Testis (tissue), 3 donors: ENCODE data around the gene KRT74. TPM values are rescaled to one million over a fixed set of nuclear protein-coding genes. Genes with fewer than 3 reads are reported as not detected.
A peak's percentile ranks its signal among the peaks of the same experiment; 100 is the strongest.

ENCODE experiments used
- DNase-seq: peaks from one replicate; pipeline ENCODE4 v3.0.0-alpha.2; 2019
- H3K27ac ChIP-seq, 2 donors: fragments of 200-600 bp; sonication (generic); one replicate each; pipeline ENCODE4 v1.5.1; 2019
- H3K27me3 ChIP-seq: fragments of 200-600 bp; sonication (generic); one replicate; pipeline ENCODE4 v1.5.1; 2019
- H3K36me3 ChIP-seq: fragments of 200-600 bp; sonication (generic); one replicate; pipeline ENCODE4 v1.5.1; 2017; ENCODE audit warnings: low read depth; ENCODE audit errors: missing control alignments
- H3K4me1 ChIP-seq: fragments of 200-600 bp; sonication (generic); one replicate; pipeline ENCODE4 v1.5.1; 2019
- H3K4me3 ChIP-seq, 2 donors: fragments of 200-600 bp; sonication (generic); one replicate each; pipeline ENCODE4 v1.5.1; 2017 to 2019
- H3K9me3 ChIP-seq: fragments of 200-600 bp; sonication (generic); one replicate; pipeline ENCODE4 v1.5.1; 2017
- POLR2A ChIP-seq: fragments of 450-650 bp; IDR thresholded peaks from one replicate; pipeline ENCODE4 v1.6.1; 2017; ENCODE audit warnings: antibody characterized with exemption, mild to moderate bottlenecking, moderate library complexity
- WGBS, 2 donors: methylation state at CpG; one replicate each; pipeline ENCODE4 v1.1.5; 2018; 5-methylcytosine and 5-hydroxymethylcytosine counted together
- intact Hi-C: fragments of 100-400 bp; cut with DNase I; formaldehyde crosslinking; loops from one replicate; pipeline ENCODE4 v1.15.1; 2023; ENCODE audit warnings: low total_unique reads
- polyA plus RNA-seq: library from polyadenylated mRNA; stranded (reverse); fragments of 350-450 nt; fragmentation: Illumina TruSeq; extraction: RNeasy Lipid Tissue Mini Kit (QIAGEN cat#74804); gene quantifications from one replicate; pipeline ENCODE4 v1.2.3, GENCODE V29; 2014; ENCODE audit warnings: low read depth, low replicate concordance; ENCODE audit not compliant: insufficient read depth
- total RNA-seq, 2 donors: library from RNA; depleted of rRNA; stranded (reverse); fragments of >200 nt; gene quantifications; one replicate each; pipeline ENCODE4 v1.2.3, GENCODE V29; 2016
- TF ChIP-seq, protein P1 (sequence below), 3 experiments: fragments of 450-650 bp in 2 of 3; fragments of 200-600 bp in 1 of 3; sonication (generic) in 1 of 3; IDR thresholded peaks; one replicate each; pipeline ENCODE4 v1.5.1; 2016 to 2019; ENCODE audit warnings: antibody characterized with exemption in 3 of 3, mild to moderate bottlenecking in 2 of 3, moderate library complexity in 1 of 3

KRT74 gene
- total and polyA plus RNA-seq, 3 donors from 2014 or later: 0.87 to 3.9 (median 2.2) TPM

DNA sequence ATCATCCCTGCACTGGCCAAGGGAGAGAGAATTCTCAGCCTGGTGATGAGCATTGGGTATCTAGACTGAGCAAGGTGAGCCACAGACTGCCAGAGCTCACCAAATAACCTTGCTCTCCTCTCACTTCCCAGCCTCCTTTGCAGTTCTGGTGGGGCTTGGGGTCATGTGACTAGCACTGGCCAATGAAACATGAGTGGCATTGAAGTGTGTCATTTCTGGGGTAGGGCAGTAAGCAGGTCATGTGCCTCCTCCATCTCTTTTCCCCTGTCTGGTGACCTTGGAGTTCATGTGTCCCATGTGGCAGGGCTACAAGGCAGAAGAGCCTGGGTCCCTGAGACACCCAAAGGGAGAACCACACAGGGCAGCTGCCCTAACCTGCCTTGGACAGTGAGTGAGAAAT lies 31.2 kb upstream of the KRT74 start:
- Histone ChIP-seq H3K27me3 (no peaks in the 10 kb centered on the region), H3K9me3 (no peaks in the 10 kb centered on the region), H3K4me1 (peaks cover 5% of the 10 kb centered on the region), H3K36me3 (no peaks in the 10 kb centered on the region), H3K4me3 (no peak overlapping the region), H3K27ac (no peak overlapping the region)
- TF ChIP-seq POLR2A: no peak
- TF ChIP-seq, protein P1, sequence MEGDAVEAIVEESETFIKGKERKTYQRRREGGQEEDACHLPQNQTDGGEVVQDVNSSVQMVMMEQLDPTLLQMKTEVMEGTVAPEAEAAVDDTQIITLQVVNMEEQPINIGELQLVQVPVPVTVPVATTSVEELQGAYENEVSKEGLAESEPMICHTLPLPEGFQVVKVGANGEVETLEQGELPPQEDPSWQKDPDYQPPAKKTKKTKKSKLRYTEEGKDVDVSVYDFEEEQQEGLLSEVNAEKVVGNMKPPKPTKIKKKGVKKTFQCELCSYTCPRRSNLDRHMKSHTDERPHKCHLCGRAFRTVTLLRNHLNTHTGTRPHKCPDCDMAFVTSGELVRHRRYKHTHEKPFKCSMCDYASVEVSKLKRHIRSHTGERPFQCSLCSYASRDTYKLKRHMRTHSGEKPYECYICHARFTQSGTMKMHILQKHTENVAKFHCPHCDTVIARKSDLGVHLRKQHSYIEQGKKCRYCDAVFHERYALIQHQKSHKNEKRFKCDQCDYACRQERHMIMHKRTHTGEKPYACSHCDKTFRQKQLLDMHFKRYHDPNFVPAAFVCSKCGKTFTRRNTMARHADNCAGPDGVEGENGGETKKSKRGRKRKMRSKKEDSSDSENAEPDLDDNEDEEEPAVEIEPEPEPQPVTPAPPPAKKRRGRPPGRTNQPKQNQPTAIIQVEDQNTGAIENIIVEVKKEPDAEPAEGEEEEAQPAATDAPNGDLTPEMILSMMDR (IDR thresholded peaks at IDR 0.05): no peak
- intact Hi-C loops: no loop called here
- DNase-seq: no peak

DNA sequence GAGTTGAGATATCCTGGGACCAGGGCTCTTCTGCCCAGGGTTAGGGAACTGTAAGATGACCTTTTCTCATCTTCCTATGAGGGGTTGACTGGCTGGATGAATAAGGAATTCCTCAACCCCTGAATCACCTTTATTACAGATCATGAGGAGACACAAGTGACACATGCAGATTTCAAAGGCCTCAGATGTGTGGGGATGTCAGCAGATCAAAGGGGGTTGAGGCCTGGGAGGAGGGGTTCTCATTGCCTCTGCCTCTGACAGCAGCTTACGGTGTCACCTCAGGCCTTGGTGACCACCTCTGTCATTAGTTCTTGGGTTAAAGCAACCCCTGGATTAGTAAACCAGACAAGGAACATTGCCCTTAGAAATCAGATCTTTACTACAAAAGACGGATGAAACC lies 29.7 kb upstream of the KRT74 start:
- Histone ChIP-seq H3K27me3 (no peaks in the 10 kb centered on the region), H3K4me3 (no peak overlapping the region), H3K9me3 (no peaks in the 10 kb centered on the region), H3K36me3 (no peaks in the 10 kb centered on the region), H3K27ac (no peak overlapping the region), H3K4me1 (peaks cover 5% of the 10 kb centered on the region)
- TF ChIP-seq, protein P1 (IDR thresholded peaks at IDR 0.05): no peak
- no peak for TF ChIP-seq POLR2A
- intact Hi-C loops: no loop called here
- DNase-seq: no peak
- WGBS, 2 donors: 48 to 67% methylated on average over 2 of the region's 2 CpGs

DNA sequence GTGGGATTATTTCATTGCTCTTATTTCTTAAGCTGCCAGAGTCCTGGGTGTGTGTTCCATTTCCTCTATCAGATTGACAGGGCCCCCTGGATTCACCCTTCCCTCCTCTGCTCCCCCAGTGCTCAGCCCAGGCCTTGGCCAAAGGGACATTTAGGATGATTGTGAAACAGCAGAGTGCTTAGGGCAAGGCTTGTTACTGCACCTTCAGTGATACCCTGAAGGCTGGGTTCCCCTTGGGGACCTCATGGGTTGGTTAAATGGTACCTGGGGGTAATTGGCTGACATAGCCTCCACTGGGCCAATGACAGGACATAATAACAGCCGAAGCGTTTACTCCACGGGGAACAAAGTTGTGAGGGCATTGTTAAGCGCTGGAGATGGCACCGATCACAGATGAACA lies 28.9 kb upstream of the KRT74 start:
- WGBS, 2 donors: 83 to 94% methylated on average over 5 of the region's 5 CpGs

DNA sequence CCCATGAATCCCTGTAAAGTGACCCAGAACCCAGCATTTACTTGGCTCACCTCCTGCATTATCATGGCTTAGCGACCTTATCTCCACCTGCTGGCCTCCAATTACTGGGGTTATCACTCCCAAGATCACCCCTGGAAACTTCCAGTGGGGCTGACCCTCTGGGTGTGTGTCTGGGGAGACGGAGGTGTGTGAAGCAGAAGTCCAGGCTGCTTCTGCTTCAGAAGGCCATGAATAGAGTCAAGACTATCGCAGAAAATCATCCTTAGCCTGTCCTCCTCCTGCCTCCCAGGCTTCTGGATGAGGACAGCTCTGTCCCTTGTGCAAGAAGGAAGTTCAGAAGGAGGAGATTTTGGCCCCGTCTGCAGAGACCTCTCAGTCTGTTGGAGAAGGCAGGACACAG lies 28.0 kb upstream of the KRT74 start:
- TF ChIP-seq, protein P1 (IDR thresholded peaks at IDR 0.05): no peak
- no peak for TF ChIP-seq POLR2A
- Histone ChIP-seq H3K36me3 (no peaks in the 10 kb centered on the region), H3K4me1 (peaks cover 5% of the 10 kb centered on the region), H3K27ac (no peak overlapping the region), H3K4me3 (peak overlapping the region in 1 of 2 donors; percentile 41), H3K9me3 (no peaks in the 10 kb centered on the region), H3K27me3 (no peaks in the 10 kb centered on the region)
- no peak for DNase-seq
- intact Hi-C loops: no loop called here
- 75 to 78% methylated on average over 4 of the region's 4 CpGs for WGBS, 2 donors

More for the DNA sequence above, 28.9 kb upstream of the KRT74 start:
- Histone ChIP-seq H3K27me3 (no peaks in the 10 kb centered on the region), H3K9me3 (no peaks in the 10 kb centered on the region), H3K36me3 (no peaks in the 10 kb centered on the region), H3K4me1 (peaks cover 5% of the 10 kb centered on the region), H3K4me3 (no peak overlapping the region), H3K27ac (no peak overlapping the region)
- no peak for TF ChIP-seq POLR2A
- TF ChIP-seq, protein P1 (IDR thresholded peaks at IDR 0.05): no peak
- intact Hi-C loops: no loop called here
- no peak for DNase-seq

DNA sequence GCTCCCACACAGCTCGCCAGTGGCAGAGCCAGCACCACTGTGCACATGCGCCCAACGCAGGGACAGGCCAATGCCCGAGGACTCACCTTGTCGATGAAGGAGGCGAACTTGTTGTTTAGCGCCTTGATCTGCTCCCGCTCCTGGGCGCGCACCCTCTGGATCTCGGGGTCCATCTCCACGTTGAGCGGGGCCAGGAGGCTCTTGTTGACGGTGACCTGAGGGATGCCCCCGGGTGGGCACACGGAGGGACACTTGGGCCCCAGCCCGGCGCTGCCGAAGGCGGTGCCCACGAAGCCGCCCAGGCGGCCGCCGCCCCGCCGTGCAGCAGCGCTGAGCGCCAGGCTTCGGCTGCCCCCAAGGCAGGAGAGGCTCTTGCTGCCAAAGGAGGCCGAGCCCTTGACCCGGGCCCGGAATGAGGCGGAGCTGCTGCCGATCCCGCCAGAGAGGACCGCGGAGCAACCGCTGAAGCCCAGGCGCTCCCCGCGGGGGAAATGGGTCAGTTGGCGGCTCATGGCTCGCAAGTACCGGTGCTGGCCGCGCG lies 27.4 kb upstream of the KRT74 start, which contains the start of gene KRT72:
KRT72 (minus strand) TSS at position 523 of the 541 bp plus-strand sequence; CDS start at position 512, 11 bp downstream.
- peak; percentile 18 for DNase-seq
- Histone ChIP-seq H3K36me3 (no peaks in the 10 kb centered on the region), H3K9me3 (no peaks in the 10 kb centered on the region), H3K4me1 (peaks cover 5% of the 10 kb centered on the region), H3K27ac (no peak within 1 kb of the TSS), H3K4me3 (peak within 1 kb of the TSS in 1 of 2 donors; percentile 41), H3K27me3 (no peaks in the 10 kb centered on the region)
- intact Hi-C loops: no loop called here
- 32 to 60% methylated on average over 1 to 32 of the region's 48 CpGs for WGBS, 2 donors
- TF ChIP-seq, protein P1 (IDR thresholded peaks at IDR 0.05): no peak
- TF ChIP-seq POLR2A: no peak
